Measurements from ENCODE around the gene SULF2.
"Not testable (repeated sequence)": the region's sequence is repeated elsewhere in the genome, so short reads cannot be mapped to it uniquely, and the experiment has no call there.

The SULF2 gene

GRCh38 chr20:47785311-47785853, at the start of gene SULF2:
Gene SULF2 (minus strand): TSS chr20:47785481. CDS start chr20:47757363, 28,118 bp downstream.
- DNase-seq = no peak

DNA sequence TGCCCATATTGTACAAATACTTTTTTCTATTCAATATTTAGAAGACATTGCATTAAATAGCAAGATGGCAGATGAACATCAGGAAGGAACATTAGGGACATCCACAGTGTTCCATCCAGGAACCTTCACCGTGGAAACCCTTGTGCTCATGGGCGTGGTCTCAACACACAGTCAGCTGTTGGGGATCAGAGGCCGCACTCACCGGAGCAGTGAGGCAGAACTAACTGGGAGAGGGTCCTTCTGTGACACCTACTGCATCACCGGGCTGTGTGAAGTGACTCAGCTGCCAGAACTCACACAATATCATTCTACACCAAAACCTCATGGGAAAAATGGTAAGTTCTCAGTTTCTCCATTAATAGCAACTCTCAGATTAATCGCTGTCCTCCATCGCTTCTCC, 46.4 kb upstream of the SULF2 start:
- DNase-seq = not testable (repeated sequence)

GRCh38 chr20:47826716-47827115, 41.4 kb upstream of the SULF2 start:
- not testable (repeated sequence) for DNase-seq

- not testable (repeated sequence) for DNase-seq
Measured at GRCh38 chr20:47826006-47826405, 40.7 kb upstream of the SULF2 start.

- DNase-seq = no peak
Measured at GRCh38 chr20:47825011-47825762, 39.9 kb upstream of the SULF2 start.

- not testable (repeated sequence) for DNase-seq
Measured at GRCh38 chr20:47823941-47824340, 38.7 kb upstream of the SULF2 start.

DNA sequence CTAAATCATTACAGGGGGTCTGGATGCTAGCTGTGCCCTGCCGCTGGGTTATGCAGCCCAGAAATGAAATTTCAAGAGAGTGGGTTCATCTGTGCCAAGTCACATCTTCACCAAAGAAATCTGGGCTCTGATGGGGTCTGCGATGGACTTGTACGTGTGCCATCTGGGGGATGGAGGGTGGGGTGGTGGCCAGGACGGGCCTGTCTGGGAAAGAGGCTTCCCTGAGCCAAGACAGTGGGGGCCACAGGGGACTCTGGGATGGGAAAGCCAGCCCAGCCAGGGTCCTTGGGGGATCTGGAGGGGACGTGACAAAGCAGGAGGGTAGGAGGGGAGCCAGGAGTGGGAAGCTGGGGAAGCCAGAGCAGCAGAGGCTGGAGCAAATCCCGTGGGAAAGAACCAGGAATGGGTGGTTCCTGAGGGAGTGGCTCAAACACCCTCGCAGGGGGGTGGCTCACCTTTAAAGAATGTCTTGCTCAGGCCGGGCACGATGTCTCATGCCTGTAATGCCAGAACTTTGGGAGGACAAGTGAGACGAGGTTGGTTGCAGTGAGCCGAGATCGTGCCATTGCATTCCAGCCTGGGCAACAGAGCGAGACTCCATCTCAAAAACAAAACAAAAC, 36.3 kb upstream of the SULF2 start:
- no peak for DNase-seq

GRCh38 chr20:47818996-47819609, 33.8 kb upstream of the SULF2 start:
- no peak for DNase-seq

DNA sequence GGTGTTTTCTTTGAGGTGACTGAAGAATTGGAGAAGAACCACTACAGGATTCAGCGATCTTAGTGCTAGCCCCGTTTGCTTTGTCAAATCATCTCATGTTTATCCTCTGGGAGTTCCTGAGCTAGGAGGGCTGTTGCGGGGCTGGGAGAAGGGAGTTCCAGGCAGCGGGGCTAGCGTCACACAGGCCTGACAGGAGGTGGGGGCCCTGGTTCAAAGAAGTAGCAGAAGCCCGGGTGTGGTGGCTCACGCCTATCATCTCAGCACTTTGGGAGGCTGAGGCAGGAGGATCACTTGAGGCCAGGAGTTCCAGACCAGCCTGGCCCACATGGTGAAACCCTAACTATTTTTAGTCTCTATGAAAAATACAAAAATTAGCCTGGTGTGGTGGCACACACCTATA, 33.2 kb upstream of the SULF2 start:
- DNase-seq = no peak

- no peak for DNase-seq
Measured at GRCh38 chr20:47818016-47818415, 32.7 kb upstream of the SULF2 start.

- no peak for DNase-seq
Measured at GRCh38 chr20:47817573-47817972, 32.3 kb upstream of the SULF2 start.

- DNase-seq = no peak
Measured at GRCh38 chr20:47816487-47817451, 31.5 kb upstream of the SULF2 start.

DNA sequence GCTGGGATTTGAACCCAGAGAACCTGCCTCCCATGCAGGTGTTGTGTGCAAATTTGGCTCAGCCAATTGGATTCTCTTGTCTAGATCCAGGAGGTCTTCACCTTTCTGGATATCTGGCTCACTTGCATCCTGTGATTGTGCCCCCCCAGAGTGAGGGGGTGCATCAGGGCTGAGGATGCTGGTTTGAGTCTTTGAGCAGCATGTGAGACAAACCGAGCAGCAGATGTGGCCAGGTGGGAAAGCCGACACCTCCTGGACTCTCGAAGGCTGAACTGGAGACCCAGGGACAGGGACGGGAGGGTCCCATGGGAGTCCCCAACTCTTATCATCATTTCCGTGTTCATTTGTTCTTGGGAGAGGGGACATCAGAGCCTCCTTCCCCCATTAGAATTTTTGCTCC, 30.6 kb upstream of the SULF2 start:
- no peak for DNase-seq

DNA sequence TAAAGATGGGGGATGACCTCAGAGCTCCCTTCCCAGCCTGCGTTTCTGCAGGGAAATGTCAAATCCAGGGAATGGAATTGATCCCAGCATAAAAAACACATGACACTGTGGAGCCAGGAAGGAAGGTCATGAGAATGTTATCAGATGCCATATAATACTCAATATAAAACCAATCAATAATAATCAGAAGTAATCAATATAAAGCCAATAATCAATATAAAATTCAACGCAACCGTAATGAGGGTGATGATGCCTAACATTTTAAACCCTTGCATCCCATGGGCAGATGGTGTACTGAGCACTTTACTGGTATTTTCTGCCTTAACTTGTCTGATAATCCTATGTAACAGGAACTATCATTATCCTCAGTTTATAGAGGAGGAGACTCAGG, 30.1 kb upstream of the SULF2 start:
- DNase-seq = no peak

DNA sequence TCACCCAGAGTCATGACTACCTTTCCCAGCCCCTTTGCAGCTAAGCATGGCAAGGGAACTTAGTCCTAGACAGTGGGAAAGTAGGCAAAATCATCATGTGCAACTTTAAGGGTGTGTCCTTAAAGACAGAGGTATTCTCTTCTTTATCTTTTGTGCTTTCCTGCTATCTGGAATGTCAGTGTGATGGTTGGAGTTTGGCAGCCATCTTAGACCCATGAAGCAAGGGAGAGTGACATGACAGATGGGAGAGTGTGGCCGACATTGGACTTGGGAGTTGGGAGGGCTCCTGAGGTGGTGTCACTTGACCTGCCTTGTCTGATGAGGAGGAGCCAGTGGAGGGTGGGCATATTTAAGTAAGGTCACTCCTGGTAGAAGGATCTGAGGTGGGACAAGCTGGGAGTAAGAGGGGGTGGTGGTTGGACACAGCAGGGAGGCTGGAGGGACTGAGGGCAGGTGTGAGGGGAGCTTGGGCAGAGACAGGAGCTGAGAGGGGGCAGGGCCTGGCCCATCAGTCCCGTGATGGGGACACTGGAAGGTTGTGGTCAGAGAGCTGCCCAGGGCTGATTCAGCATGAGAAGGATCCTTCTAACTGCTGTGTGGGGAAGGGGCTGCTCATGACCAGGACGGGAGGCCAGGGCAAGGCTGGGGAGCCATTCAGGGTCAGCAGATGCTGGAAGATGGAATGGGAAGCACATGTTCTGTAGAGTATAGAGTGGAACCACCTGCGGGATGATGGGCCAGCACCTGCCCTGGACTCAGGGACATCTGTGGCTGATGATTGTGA, 29.5 kb upstream of the SULF2 start:
- no peak for DNase-seq

- DNase-seq = no peak
Measured at GRCh38 chr20:47810721-47811347, 25.6 kb upstream of the SULF2 start.

GRCh38 chr20:47810116-47810677, 24.9 kb upstream of the SULF2 start:
- DNase-seq = no peak

- DNase-seq = no peak
Measured at GRCh38 chr20:47809161-47809960, 24.1 kb upstream of the SULF2 start.

DNA sequence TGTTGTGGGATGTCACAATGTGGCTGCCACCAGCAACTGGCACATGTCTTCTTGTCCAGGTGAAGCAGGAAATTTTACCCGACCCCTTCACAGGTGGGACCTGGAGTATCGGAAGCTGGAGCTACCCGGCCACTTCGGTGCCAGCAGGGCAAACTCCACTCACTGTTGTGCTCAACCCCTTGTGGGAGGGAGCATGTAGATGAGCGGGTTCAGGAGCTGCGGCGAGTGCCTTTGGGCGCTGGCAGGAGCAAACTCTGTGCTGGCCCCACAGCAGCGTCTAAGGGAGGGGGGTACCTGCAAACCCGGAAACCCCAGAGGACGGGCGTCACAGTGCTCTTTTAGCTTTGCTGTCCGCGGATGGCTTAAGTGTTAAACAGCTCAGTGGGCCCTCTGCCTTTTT, 20.7 kb upstream of the SULF2 start:
- DNase-seq = no peak

DNA sequence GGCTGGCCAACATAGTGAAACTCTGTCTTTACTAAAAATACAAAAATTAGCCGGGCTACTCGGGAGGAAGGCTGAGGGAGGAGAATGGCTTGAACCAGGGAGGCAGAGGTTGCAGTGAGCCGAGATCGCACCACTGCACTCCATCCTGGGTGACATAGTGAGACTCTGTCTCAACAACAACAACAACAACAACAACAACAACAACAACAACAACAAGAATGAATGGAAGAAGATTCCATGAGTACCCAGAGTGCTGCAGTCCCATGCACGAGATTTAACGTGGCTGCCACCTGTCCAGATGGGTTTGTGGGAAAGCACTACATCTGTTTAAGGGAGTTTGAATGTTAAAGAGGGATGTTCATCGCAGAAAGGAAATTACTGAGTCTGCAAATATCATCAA, 19.7 kb upstream of the SULF2 start:
- DNase-seq = not testable (repeated sequence)

All from hematopoietic multipotent progenitor cell treated with erythropoietin and hydrocortisone succinate and interleukin-3 and kit ligand, for 8 days (in vitro differentiated cells).